ENCODE results near the gene ABLIM1.
A peak's percentile ranks its signal among the peaks of the same experiment; 100 is the strongest.

ABLIM1 gene

GRCh38 chr10:114679552-114679951 is 21.5 kb upstream of the ABLIM1 start:
- no peak for DNase-seq

- DNase-seq, result no peak
Observed at GRCh38 chr10:114678820-114679219, 20.7 kb upstream of the ABLIM1 start.

GRCh38 chr10:114678336-114678735 is 20.3 kb upstream of the ABLIM1 start:
- no peak for DNase-seq

- no peak for DNase-seq
Observed at GRCh38 chr10:114674346-114674745, 16.3 kb upstream of the ABLIM1 start.

GRCh38 chr10:114669648-114670047 is 11.6 kb upstream of the ABLIM1 start:
- DNase-seq, result no peak

GRCh38 chr10:114668375-114669080 is 10.5 kb upstream of the ABLIM1 start:
- no peak for DNase-seq

GRCh38 chr10:114665873-114666272 is 7.8 kb upstream of the ABLIM1 start:
- no peak for DNase-seq

- DNase-seq, result no peak
Observed at GRCh38 chr10:114665406-114665805, 7.3 kb upstream of the ABLIM1 start.

- DNase-seq, result no peak
Observed at GRCh38 chr10:114664127-114664526, 6.1 kb upstream of the ABLIM1 start.

- DNase-seq, result no peak
Observed at GRCh38 chr10:114663626-114664025, 5.6 kb upstream of the ABLIM1 start.

GRCh38 chr10:114662646-114663217 is 4.7 kb upstream of the ABLIM1 start:
- peak in 1 of 2 experiments; percentile 21 for DNase-seq

- DNase-seq, result no peak
Observed at GRCh38 chr10:114661212-114661880, 3.3 kb upstream of the ABLIM1 start.

- DNase-seq, result no peak
Observed at GRCh38 chr10:114655671-114656070, 2.4 kb downstream of the ABLIM1 start.

- no peak for DNase-seq
Observed at GRCh38 chr10:114654822-114655575, 3.1 kb downstream of the ABLIM1 start.

- no peak for DNase-seq
Observed at GRCh38 chr10:114653926-114654325, 4.1 kb downstream of the ABLIM1 start.

GRCh38 chr10:114652402-114653368 is 5.4 kb downstream of the ABLIM1 start:
- no peak for DNase-seq

GRCh38 chr10:114650831-114651230 is 7.2 kb downstream of the ABLIM1 start:
- DNase-seq, result no peak

GRCh38 chr10:114650266-114650665 is 7.8 kb downstream of the ABLIM1 start:
- DNase-seq, result no peak

- DNase-seq, result no peak
Observed at GRCh38 chr10:114649217-114649903, 8.7 kb downstream of the ABLIM1 start.

- no peak for DNase-seq
Observed at GRCh38 chr10:114648368-114648767, 9.7 kb downstream of the ABLIM1 start.

- DNase-seq, result no peak
Observed at GRCh38 chr10:114647545-114648138, 10.4 kb downstream of the ABLIM1 start.
